H7 (cell line): Measurements from ENCODE around the gene UST. TPM values are rescaled to one million over a fixed set of nuclear protein-coding genes. Genes with fewer than 3 reads are reported as not detected.
"Not testable (repeated sequence)": the region's sequence is repeated elsewhere in the genome, so short reads cannot be mapped to it uniquely, and the experiment has no call there.

ENCODE experiments used
- DNase-seq: peaks from one replicate; pipeline ENCODE4 v3.0.0; 2012
- H3K27me3 ChIP-seq: 2 replicates; pipeline ENCODE4 v1.6.0; 2011; ENCODE audit warnings: mild to moderate bottlenecking, low read length; ENCODE audit not compliant: control insufficient read depth, insufficient read depth
- H3K36me3 ChIP-seq: replicated peaks from 2 replicates; pipeline ENCODE4 v1.5.1; 2011; ENCODE audit warnings: low read length; ENCODE audit not compliant: control insufficient read depth, insufficient read depth
- H3K4me3 ChIP-seq: 2 replicates; pipeline ENCODE4 v1.5.1; 2011; ENCODE audit warnings: low read depth, mild to moderate bottlenecking, control low read depth, low read length, moderate library complexity; ENCODE audit not compliant: insufficient read depth
- total RNA-seq: library from RNA; depleted of rRNA; stranded (reverse); fragments of >200 nt; shearing (Covaris generic); gene quantifications from 2 replicates; pipeline ENCODE4 v1.2.3, GENCODE V29; 2014

The UST gene
- total RNA-seq, 1 experiment from 2014 or later, result 32.6 TPM

DNA sequence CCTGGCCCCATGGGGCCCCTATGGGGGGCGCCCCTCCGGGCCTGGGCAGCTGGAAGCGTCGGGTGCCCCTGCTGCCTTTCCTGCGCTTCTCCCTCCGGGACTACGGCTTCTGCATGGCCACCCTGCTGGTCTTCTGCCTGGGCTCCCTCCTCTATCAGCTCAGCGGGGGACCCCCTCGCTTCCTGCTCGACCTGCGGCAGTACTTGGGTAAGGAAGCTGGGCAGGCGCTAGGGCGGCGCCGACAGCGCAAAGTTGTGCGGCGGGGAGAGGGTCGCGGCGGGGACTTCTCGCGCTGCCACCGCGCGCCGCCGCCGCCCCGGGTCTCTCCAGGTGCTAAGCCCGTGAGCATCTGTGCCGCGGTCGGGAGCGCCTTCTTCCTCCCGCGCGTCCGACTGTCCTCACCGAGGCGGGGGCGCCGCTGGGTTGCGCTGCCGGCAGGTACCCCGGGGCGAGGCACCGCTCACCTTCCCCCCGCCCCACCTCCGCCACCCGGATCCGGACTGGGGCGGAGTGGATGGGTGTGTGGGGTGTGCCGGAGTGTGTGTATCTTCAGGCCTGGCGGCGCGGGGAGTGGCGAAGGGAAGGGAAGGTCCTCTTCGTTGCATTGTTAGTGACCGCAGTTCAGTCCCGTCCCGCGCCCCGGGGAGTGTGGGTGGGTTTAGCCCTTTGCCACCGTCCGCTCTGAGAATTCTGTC is 788 bp downstream of the UST start:
- H3K4me3 ChIP-seq, result peak overlapping the region; percentile 99
- H3K36me3 ChIP-seq, result no peaks in the 10 kb centered on the region
- no peaks in the 10 kb centered on the region; the same call in 1 of the 2 replicates for H3K27me3 ChIP-seq
- peak; percentile 77 for DNase-seq

DNA sequence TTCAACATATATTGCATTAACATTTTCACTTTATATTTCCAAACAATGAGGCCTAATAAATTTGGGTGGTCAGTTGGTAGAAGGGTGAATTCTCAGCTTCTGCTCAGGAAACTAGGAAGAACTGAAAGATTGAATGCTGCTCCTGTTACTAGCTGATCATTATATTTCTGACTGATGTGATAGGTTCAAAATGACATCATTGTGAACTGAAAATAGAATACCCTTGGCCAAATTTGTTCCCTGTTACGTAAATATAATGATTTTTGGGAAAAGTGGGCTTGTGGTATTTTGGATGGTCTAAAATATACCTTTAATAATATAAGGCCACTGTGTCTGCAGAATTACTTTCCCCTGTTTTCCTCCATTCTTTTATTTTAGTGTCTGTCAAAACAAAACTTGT is 2.8 kb downstream of the UST start:
- no peak overlapping the region for H3K4me3 ChIP-seq
- DNase-seq, result no peak
- H3K27me3 ChIP-seq, result no peaks in the 10 kb centered on the region; the same call in 1 of the 2 replicates
- no peaks in the 10 kb centered on the region for H3K36me3 ChIP-seq

DNA sequence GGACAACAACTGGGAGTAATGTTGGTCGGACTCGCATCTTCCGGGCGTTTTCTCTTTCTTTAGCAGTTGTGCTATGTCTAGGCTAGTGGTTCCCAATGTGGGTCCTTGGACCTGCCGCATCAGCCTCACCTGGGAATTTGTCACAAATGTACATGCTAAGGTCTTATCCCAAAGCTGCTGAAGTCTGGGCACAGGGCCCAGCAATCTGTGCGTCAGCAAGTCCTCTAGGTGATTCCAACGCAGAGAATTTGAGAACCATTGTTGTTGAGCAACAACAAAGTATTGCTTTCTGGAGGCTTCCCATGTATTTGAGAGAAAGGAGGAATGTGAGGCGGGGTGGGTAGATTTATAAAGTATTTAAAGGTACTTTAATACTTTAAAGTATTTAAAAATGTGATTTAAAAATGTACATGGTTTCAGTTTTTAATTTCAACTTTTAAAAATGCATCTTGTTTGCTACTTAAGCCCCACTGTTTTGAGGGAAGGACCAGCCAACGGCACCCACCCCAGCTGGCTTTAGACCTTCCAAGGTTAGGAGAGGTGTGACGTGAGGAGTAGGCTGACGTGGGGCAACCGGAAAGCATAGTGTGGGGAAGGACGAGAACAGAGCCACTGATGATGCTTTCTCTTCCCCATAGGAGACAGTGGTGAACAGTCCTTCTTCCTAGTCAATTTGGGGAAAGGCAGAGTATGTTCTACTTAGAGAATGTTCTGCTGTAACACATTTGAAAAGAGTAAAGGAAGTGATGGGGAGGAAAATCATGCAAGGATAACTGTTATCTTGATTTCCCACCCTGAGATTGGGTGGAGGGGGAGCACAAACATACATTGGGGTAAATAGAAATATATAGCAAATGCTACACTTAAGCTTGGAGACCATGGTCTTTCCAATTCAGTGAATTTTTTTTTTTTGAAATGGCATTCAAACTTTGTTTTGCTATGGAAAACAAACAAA is 4.3 kb downstream of the UST start:
- Histone ChIP-seq H3K27me3 (no peaks in the 10 kb centered on the region; the same call in 1 of the 2 replicates), H3K36me3 (no peaks in the 10 kb centered on the region), H3K4me3 (no peak overlapping the region)
- peak; percentile 36 for DNase-seq

DNA sequence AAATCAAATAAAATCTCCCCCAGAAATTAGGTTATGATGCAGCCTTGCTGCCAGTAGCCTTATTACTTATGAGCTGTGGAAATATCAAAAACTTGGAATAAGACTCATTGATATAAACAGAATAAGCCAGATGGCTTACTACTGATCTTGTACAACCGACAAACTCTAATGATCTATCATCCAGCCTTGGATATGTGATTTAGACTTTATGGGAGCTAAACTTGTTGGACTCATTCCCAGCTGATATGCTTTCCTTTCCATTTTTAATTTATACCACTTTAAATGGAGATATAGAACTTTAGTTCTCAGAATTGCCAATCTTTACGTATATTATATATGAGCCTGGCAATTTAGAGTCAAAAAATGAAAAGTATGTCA is 5.0 kb downstream of the UST start:
- H3K36me3 ChIP-seq, result no peaks in the 10 kb centered on the region
- no peaks in the 10 kb centered on the region; the same call in 1 of the 2 replicates for H3K27me3 ChIP-seq
- no peak overlapping the region for H3K4me3 ChIP-seq
- DNase-seq, result no peak

DNA sequence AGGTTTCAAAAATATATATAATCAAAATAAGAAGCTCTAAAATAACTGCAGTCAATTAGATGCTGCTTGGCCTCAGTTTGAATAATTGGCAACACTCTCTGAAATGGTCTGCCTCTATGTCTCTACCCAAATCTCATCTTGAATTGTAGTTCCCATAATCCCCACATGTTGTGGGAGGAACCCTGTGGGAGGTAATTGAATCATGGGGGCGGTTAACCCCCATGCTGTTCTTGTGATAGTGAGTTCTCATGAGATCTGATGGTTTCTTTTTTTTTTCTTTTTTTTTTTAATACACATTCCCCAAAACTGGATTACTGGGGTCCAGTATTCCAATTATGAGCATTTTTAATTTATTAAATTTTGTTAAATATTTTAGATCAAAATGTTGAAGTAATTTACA is 8.5 kb downstream of the UST start:
- not testable (repeated sequence) for H3K4me3 ChIP-seq, H3K36me3 ChIP-seq, H3K27me3 ChIP-seq, DNase-seq

DNA sequence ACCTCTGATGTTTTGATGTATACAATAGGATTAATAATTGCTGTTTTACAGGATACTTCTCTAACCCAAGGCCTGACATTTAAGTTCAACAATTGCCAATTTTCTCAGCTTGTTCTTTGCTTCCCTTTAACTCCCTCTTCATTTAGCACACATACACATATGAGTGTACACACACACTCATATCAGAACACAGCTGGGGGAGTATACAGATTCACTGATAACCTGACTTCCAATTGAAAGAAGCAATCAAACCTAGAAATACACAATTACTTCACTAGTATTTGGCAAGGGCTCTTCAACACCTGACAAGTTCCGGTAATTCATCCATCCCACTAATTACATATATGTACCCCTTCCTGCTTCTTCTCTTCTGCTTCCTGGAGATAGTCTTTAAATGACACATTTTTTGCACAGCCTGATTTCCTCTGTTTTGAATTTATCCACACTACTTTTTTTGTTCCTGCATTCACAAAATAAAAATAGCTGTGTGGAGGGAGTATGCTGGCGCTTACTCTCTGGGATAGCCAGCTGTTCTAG is 11.2 kb downstream of the UST start:
- no peaks in the 10 kb centered on the region for H3K27me3 ChIP-seq
- DNase-seq, result no peak
- no peak overlapping the region for H3K4me3 ChIP-seq
- H3K36me3 ChIP-seq, result no peaks in the 10 kb centered on the region

DNA sequence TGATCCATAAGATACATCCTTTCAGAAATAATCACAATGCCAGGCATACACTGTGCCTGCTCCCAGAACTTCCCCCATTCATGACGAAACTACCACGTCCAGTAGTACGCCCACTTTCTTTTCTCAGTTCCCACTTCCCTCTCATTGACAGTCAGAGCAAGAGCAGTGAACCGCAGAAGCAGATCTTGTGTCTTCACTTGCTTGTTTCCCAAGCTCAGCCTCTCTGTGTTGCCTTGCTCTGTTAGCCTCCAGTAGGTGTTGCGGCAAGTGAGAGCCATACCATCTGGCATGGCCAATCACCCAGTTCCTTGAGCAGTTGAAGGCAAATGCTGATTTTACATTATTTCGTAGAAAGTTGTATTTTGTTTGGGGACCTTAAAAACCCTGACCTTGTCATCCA is 11.7 kb downstream of the UST start:
- Histone ChIP-seq H3K4me3 (no peak overlapping the region), H3K36me3 (no peaks in the 10 kb centered on the region), H3K27me3 (no peaks in the 10 kb centered on the region)
- DNase-seq, result no peak

DNA sequence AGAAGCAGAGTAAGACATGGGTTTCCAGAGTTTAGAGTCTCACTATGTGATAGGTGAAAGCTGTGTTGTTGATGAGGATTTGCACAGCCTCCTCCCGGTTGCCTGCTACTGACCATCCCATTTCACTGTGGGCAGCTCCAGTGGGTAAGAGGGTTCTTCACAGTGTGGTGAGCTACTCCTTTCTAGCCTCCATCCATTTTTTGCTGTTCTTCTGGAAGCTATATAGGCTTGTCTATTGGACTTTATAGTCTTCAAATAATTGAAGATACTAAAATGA is 13.4 kb downstream of the UST start:
- H3K4me3 ChIP-seq, result no peak overlapping the region
- no peaks in the 10 kb centered on the region for H3K27me3 ChIP-seq
- no peaks in the 10 kb centered on the region for H3K36me3 ChIP-seq
- DNase-seq, result no peak

DNA sequence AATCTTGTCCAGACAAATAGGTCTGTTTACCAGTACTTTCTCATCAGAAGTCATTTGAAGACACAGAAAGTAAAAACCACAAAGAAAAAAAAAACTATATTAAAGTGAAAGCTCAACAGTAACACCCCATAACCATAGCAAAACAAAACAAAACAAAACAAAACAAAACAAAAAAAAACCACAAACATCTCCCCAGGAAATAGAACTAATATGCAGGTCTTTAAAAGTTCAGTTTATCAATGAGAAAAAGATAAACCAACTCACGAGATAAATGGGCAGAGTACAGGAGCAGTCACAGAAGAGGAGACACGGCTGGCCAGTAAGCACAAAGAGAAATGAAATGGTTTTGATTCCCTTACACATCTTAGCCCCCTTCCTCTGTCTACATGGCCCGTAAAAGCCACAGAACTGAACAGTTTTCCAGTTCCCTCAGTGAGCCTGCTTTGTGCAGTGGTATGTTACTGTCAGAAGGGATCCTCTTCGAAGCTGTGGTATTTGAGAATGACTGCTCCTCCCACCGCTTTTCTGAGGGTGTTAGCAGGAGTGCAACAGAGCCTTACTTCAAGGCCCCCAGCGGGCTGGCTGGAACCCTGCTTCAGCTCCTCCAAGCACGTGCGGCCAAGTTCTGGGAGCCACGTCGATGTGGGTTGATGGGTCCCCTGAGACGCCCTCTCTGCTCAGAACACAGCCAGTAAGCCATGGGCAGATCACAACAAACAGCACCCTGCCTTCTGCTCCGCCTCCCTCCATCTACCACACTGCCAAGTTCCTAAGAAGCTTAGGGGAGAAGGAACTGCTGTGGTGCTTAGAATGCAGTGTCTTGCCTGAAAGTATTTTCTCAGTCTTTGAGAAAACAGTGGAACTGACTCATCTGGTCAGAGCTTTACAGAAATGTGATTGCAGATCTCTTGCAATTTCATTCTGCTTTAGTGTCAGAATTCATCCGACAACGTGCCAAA is 14.0 kb downstream of the UST start:
- Histone ChIP-seq H3K4me3 (no peak overlapping the region), H3K36me3 (no peaks in the 10 kb centered on the region), H3K27me3 (no peaks in the 10 kb centered on the region)
- peak; percentile 54 for DNase-seq

DNA sequence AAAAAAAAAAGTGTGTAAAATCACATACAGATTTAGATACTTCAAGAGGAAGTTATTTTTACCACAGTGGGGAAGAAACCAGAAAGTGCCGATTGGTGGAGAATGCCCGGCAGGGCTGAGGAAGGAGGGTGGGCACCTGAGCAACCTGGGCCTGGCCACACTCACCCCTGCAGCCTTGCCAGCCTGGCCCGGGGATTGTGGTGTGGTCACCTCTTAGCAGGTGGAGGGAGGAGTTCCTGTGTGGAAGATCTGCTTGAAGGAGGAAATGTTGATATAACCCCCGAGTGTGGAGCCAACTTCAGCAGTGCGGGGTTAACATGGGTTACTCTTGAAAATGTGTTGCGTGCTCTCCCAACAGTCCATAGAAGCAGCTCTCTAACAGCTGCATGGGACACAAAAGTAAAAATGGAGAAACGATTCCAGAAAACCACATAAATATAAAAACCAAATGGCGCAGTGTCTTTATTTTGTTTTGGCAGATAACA is 14.7 kb downstream of the UST start:
- H3K4me3 ChIP-seq, result no peak overlapping the region
- DNase-seq, result no peak
- no peaks in the 10 kb centered on the region for H3K36me3 ChIP-seq
- H3K27me3 ChIP-seq, result no peaks in the 10 kb centered on the region

DNA sequence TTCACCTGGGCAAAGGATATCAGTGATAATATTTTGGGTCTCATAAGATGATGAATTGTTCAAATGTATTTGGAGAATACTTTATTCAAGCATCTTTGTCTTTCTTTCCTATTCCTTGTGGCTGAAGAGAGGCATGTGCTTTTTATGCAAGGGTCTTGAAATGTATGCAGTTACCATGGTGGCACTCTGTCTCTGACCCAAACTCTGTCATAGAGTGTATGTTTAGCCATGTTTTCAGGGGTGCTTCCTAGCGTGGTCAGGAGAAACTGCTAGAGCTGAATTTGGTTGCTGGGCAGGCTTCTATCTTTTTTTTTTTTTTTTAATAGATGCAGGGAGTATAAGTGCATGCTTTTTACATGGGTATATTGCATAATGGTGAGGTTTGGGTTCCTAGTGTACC is 15.4 kb downstream of the UST start:
- no peak overlapping the region for H3K4me3 ChIP-seq
- H3K27me3 ChIP-seq, result no peaks in the 10 kb centered on the region
- H3K36me3 ChIP-seq, result no peaks in the 10 kb centered on the region
- no peak for DNase-seq

DNA sequence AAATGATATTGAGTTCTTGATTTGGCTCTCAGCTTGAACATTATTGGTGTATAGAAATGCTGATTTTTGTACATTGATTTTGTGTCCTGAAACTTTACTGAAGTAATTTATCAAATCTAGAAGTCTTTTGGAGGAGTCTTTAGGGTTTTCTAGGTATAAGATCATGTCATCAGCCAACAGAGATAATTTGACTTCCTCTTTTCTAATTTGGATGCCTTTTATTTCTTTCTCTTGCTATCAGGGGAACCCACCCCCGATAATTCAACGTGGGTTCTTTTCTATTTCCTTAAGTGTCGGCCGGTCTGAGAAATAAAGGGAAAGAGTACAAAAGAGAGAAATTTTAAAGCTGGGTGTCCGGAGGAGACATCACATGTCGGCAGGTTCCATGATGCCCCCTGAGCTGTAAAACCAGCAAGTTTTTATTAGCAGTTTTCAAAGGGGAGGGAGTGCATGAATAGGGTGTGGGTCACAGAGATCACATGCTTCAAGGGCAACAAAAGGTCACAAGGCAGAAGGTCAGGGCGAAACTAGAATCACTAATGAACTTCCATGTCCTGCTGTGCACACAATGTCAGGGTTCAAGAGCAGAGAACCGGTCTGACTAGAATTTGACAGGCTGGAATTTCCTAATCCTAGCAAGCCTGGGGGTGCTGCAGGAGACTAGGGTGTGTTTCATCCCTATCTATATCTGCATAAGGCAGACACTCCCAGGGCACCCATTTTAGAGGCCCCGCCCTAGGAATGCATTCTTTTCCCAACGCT is 17.6 kb downstream of the UST start:
- not testable (repeated sequence) for H3K27me3 ChIP-seq, H3K4me3 ChIP-seq, H3K36me3 ChIP-seq, DNase-seq

DNA sequence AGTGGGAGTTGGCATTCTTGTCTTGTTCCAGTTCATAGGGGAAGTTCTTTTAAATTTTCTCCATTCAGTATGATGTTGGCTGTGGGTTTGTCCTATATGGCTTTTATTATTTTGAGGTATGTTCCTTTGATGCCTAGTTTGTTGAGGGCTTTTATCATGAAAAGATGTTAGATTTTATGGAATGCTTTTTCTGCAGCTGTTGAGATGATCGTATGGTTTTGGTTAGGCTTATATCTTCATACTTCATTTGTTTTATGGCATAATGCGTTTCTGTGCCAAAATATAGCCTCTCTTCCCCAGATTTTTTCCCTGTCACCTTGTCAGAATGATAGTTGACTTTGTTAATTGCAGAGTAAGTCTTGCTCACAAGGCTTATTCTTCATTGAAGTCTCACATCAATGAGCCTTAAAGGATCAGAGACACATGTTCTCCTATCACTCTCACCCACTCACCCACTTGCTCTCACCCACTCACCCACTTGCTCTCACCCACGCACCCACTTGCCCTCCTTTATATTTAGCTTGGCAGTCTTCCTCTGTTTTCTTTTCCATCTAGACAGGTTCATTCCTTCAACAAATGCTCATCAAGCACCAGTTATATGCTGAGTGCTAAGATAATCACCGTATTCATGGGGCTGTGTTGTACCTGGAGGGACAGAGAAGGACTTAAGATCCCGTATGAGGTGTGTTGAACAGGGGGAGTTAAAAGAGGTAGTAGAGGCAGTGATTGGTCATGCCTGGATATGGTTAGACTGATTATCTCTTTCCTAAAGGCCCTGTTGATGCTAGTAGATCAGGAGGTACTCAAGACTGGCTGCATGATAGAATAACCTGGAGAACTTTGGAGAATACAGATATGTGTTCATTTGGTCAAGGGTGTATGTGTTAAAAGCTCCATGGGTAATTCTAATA is 19.3 kb downstream of the UST start:
- Histone ChIP-seq H3K36me3 (no peaks in the 10 kb centered on the region), H3K4me3 (no peak overlapping the region), H3K27me3 (no peaks in the 10 kb centered on the region)
- DNase-seq, result no peak
